ENCODE measurements around the gene KIF25. TPM values are rescaled to one million over a fixed set of nuclear protein-coding genes. Genes with fewer than 3 reads are reported as not detected.

The KIF25 gene
- total and polyA plus RNA-seq, 8 donors = 0.31 to 0.37 (median 0.33) TPM; not detected in 5

DNA sequence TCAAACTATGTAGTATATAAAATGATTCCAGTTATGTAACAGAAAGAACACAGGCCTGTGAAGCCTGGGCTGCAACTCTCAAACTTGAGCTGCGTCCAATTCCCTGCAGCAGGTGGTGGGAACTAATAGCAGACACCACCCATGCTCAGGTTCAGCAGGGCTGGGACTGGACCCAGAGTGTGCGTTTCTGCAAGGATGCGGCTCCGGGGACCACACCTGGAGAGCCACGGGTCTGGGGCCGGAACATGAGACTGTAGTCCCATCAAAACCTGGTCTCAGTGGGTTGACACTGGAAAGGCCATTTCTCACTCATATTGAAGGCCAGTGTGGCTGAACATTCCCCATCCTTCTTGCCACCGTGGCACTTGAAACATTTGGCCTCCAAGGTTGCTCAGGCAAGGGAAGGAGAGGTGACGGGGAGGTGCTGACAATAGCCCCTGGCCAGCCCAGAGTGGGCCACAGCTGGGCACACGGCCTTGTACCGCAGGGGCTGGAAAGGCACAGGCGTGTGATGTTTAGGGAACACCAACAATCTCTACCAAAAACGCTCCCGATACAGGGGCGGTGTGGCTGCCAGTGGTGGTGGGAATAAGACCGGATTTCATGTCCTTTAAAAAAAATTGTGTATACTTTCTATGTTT lies 43.5 kb downstream of the KIF25 start:
- Histone ChIP-seq H3K4me1 (peaks cover 3 to 9% (median 7%) of the 10 kb centered on the region in 4 donors), H3K36me3 (no peaks in the 10 kb centered on the region), H3K27ac (no peak overlapping the region), H3K4me3 (no peak overlapping the region), H3K9me3 (peaks cover 8 to 39% (median 29%) of the 10 kb centered on the region in 4 donors), H3K27me3 (no peaks in the 10 kb centered on the region)
- TF ChIP-seq EP300 (IDR thresholded peaks at IDR 0.05) = no peak
- TF ChIP-seq, protein P1, sequence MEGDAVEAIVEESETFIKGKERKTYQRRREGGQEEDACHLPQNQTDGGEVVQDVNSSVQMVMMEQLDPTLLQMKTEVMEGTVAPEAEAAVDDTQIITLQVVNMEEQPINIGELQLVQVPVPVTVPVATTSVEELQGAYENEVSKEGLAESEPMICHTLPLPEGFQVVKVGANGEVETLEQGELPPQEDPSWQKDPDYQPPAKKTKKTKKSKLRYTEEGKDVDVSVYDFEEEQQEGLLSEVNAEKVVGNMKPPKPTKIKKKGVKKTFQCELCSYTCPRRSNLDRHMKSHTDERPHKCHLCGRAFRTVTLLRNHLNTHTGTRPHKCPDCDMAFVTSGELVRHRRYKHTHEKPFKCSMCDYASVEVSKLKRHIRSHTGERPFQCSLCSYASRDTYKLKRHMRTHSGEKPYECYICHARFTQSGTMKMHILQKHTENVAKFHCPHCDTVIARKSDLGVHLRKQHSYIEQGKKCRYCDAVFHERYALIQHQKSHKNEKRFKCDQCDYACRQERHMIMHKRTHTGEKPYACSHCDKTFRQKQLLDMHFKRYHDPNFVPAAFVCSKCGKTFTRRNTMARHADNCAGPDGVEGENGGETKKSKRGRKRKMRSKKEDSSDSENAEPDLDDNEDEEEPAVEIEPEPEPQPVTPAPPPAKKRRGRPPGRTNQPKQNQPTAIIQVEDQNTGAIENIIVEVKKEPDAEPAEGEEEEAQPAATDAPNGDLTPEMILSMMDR (IDR thresholded peaks at IDR 0.05) = no peak
- TF ChIP-seq POLR2A (IDR thresholded peaks at IDR 0.05) = no peak
- no peak for TF ChIP-seq POLR2AphosphoS5 (IDR thresholded peaks at IDR 0.05)
- DNase-seq = no peak
- WGBS, 5 donors = 87 to 94% (median 91%) methylated on average over 15 of the region's 15 CpGs
- intact Hi-C loops (cut with DNase I; ENCODE audit: low total_unique reads) = no loop called here

DNA sequence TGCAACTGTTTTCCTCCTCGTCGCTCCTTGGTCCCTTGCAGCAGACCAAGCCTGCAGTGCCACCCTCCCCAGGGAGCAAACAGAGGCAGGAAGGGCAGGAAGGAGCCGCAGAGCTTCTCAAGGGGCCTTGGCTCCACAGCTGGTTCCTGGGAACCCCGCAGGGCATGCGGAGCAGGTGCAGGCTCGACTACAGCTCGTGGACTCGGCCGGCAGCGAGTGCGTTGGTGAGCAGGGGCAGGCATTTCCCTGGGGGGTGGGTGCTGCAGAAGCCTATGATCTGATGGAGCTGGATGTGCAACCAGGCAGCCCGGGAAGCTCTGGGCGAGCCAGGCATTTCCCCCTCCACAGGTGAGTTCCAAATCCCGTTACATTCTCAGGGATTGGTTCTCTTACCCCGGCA lies 44.5 kb downstream of the KIF25 start:
- DNase-seq = no peak
- TF ChIP-seq POLR2AphosphoS5 (IDR thresholded peaks at IDR 0.05) (no peak), EP300 (IDR thresholded peaks at IDR 0.05) (no peak)
- intact Hi-C loops (cut with DNase I; ENCODE audit: low total_unique reads) = no loop called here
- no peak overlapping the region for H3K27ac ChIP-seq
- H3K4me3 ChIP-seq = no peak overlapping the region
- no peaks in the 10 kb centered on the region for H3K36me3 ChIP-seq
- WGBS, 5 donors = 87 to 92% (median 91%) methylated on average over 9 to 15 of the region's 15 CpGs
- H3K27me3 ChIP-seq = no peaks in the 10 kb centered on the region
- peaks cover 0 to 9% (median 4%) of the 10 kb centered on the region in 4 donors for H3K4me1 ChIP-seq
- peaks cover 8 to 39% (median 29%) of the 10 kb centered on the region in 4 donors for H3K9me3 ChIP-seq

DNA sequence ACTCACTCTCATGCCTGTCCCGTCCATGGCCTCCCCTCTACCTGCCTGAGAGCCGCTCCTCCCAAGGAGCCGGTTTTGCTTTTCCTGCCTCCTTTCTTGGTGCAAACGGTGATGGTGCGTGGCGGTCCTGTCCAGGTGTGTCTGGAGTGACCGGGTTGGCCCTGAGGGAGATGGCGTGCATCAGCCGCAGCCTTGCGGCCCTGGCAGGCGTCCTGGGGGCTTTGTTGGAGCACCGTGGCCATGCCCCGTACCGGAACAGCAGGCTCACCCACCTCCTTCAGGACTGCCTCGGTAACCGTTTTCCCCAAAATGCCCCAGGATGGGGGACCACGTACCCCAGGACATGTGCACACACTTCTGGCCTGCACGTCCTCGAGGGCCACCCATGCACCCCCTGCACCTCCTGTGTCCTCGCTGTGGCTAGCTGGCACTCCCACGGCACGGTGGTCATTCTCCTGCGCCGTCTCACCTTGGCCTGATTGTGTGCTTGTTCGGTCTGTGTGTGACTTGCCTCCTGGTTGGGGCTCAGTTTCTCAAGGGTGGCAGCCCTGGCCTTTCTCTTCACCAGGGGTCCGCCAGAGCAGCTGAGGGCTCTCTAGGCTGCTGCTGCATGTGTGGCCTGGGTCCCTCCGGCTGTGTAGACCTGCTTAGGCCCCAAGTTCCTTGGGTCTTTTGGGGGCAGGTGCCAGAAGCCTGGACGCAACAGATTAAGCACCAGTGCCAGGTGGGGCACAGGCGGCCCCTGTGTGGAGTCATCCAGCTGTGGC lies 45.1 kb downstream of the KIF25 start:
- H3K27ac ChIP-seq = no peak overlapping the region
- H3K36me3 ChIP-seq = no peaks in the 10 kb centered on the region
- no peaks in the 10 kb centered on the region for H3K27me3 ChIP-seq
- no peak overlapping the region for H3K4me3 ChIP-seq
- H3K9me3 ChIP-seq = peaks cover 8 to 39% (median 29%) of the 10 kb centered on the region in 4 donors
- TF ChIP-seq POLR2AphosphoS5 (IDR thresholded peaks at IDR 0.05) = no peak
- TF ChIP-seq, protein P1 (IDR thresholded peaks at IDR 0.05) = no peak
- no peak for TF ChIP-seq EP300 (IDR thresholded peaks at IDR 0.05)
- TF ChIP-seq POLR2A (IDR thresholded peaks at IDR 0.05) = no peak
- intact Hi-C loops (cut with DNase I; ENCODE audit: low total_unique reads) = no loop called here
- WGBS, 5 donors = 91 to 95% (median 93%) methylated on average over 24 to 29 of the region's 29 CpGs
- no peak for DNase-seq
- peaks cover 0 to 9% (median 4%) of the 10 kb centered on the region in 4 donors for H3K4me1 ChIP-seq

DNA sequence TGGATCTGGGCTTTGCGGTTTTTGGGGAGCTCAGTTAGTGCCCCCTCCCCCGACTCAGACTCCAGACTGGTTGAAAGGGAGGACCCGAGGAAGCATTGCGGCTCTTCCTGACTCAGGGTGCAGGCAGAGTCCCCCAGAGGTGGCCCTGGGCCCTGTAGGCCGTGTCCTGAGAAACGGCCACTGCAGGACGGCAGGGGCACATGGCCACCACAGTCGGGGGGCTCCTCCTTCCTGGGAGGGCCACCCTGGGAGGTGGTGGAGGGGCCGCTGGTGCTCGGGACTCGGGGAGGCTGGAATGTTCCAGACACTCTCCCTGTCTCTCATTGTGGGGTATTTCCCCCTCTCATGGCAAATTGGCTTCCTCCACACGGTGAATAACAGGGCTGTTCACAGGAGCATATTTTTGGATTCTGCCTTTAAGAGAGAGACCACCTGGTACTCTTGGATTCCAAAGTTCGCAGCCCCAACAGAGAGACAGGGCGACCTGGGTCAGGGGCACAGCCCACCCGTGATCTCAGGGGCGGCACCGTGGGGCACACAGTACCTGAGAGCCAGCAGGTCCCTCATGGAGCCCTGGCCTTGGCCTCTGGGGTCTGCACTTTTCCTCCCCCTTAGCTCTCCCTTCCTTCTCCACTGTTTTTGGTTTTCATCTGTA lies 45.8 kb downstream of the KIF25 start:
- no peak overlapping the region for H3K4me3 ChIP-seq
- DNase-seq = no peak
- no peak for TF ChIP-seq POLR2A (IDR thresholded peaks at IDR 0.05)
- TF ChIP-seq POLR2AphosphoS5 (IDR thresholded peaks at IDR 0.05) = no peak
- TF ChIP-seq, protein P1 (IDR thresholded peaks at IDR 0.05) = no peak
- TF ChIP-seq EP300 (IDR thresholded peaks at IDR 0.05) = no peak
- H3K9me3 ChIP-seq = peaks cover 8 to 35% (median 28%) of the 10 kb centered on the region in 4 donors
- no peaks in the 10 kb centered on the region for H3K27me3 ChIP-seq
- peaks cover 0 to 9% (median 4%) of the 10 kb centered on the region in 4 donors for H3K4me1 ChIP-seq
- no peak overlapping the region for H3K27ac ChIP-seq
- intact Hi-C loops (cut with DNase I; ENCODE audit: low total_unique reads) = no loop called here
- 89 to 95% (median 91%) methylated on average over 10 to 17 of the region's 17 CpGs for WGBS, 5 donors
- H3K36me3 ChIP-seq = no peaks in the 10 kb centered on the region
